HG02798 (cell line): ENCODE results near the gene KLHL10.
"Not testable (repeated sequence)": the region's sequence is repeated elsewhere in the genome, so short reads cannot be mapped to it uniquely, and the experiment has no call there.

Source experiments
- ATAC-seq: cut with Tn5 transposase; IDR thresholded peaks from one replicate; pipeline ENCODE4 v1.9.1; 2021; ENCODE audit warnings: mild to moderate bottlenecking; ENCODE audit not compliant: unreplicated experiment, poor library complexity

The KLHL10 gene

GRCh38 chr17:41813152-41813680, 24.4 kb upstream of the KLHL10 start:
- no peak for ATAC-seq

GRCh38 chr17:41813699-41814124, 23.9 kb upstream of the KLHL10 start:
- ATAC-seq, result no peak

DNA sequence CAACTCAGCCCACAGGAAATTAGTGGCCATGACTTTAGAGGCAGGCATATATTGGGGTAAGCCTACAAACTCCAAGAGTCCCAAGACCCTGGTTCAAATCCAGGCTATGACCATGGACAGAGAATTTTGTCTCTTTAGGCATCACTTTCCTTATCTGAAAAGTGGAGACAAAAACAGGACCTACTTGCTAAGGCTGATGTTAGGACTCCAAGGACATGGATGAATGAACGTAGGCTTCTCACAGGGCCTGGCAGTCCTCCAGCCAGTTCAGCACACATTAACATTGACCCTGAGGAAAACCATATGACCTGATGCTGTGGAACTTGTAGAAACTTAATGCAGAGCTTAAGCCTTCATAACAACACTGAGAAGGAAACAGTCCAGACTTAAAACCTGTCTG, 23.4 kb upstream of the KLHL10 start:
- no peak for ATAC-seq

DNA sequence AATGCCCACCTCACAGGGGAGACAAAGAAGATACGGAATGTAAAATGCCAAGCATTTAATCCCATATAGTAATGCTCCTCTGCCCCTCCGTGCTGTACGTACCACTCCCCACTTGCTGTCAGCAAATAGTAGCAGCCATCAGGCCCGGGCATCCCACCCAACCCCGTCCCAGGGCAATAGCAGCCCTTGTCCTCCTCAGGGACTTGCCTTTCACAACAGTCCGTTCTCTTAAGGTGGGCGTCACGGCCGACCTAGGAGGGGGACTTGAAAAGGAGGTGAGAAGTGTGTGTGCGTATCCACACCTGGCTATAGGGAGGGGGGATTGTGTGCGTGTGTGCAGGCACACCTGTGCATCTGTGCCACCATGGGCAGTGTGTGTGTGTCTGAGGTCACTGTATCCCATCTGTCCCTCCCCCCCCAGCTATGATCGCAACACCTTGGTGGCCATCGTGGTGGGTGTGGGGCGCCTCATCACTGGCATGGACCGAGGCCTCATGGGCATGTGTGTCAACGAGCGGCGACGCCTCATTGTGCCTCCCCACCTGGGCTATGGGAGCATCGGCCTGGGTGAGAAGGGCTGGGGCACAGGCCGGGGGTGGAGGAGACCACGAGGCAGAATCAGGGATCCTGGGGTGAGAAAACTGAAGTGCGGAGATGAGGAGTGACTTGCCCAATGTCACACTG, 20.8 kb upstream of the KLHL10 start:
- no peak for ATAC-seq

GRCh38 chr17:41818024-41818423, 19.6 kb upstream of the KLHL10 start:
- no peak for ATAC-seq

DNA sequence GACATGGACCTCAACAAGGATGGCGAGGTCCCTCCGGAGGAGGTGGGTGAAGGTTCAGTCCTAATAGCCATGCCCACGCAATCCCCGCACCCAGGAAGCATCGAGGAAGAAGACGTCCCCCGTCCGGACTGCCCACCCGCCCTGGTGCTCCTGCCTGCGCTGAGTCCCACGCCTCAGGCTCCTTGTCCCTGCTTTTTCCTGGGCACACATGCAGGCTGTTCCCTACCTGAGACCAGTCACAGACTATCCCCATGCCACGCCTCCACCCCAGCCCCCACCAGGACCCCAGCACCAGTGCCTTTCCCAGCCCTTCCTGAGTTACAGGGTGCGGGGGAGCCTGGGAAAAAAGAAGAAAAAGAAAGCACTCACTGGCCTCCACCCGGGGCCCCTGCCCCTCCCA, 15.8 kb upstream of the KLHL10 start:
- no peak for ATAC-seq

GRCh38 chr17:41822216-41823140, 15.1 kb upstream of the KLHL10 start:
- ATAC-seq, result no peak

DNA sequence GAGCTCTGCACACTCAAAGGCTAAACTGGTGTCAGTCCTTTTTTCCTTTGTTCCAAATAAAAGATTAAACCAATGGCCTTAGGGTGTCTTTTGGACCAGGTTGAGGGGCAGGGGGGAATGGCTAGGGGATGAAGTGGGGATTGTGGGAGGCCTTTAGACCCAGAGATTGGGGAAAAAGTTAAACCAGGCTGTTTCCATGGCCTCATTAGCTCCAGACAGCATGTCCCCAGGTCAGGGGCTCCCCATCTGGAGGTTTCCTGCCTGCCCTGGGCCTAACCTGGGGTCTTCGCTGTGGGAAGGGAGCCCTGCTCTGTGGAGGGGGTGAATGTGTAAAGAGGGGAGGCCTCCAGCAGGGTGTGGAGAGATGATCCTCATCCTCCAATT, 14.5 kb upstream of the KLHL10 start:
- no peak for ATAC-seq

DNA sequence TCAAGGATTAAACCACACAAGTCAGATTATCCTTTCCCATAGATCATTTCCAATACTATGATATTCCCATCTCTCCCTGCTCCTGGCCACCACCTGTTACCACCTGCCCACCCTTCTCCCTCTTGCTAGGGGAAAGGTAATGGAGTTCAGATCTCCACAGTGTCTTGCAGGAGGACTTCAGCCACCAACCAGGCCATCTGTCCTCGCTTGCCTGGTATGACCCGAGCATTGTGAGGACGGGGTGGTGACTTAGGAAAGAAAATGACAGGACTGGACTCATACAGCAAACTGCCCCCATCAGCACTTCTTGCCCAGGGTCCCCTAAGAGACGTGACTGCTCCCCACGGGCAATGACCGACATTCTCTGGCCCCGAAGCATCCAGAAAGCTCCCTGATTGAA, 14.0 kb upstream of the KLHL10 start:
- ATAC-seq, result no peak

- ATAC-seq, result no peak
Observed at GRCh38 chr17:41824086-41824485, 13.5 kb upstream of the KLHL10 start.

DNA sequence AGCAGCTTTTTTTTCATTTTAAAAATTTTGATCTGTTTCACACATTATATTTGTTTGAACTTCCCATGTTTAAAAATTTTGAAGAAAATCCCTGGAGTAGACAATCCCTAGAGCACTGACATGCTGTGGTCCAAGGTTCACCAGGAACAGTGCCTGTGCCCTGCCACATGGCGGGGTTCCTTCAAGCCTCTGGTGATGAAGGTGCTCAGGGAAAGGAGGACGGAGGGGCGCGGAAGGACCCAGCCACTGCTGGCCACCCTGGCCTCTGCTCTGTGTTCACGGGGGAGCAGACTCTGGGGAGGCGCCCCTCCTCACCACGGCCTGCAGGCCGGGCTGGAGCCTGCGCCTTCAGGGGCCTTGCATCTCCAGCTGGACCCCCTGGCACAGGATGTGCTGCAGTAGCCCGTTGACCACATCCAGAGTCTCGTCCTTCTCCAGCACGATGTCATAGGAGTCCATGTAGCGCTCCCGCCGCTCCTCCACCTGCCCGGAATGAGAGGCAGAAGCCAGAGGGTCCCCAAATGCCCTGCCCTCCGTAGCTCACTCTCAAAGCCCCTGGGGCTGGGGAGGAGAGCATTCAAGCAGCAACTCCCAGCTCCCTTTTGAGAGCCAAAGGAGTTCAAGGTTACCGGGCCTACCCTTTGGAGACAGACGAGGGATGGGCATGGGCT, 12.3 kb upstream of the KLHL10 start:
- ATAC-seq, result no peak

DNA sequence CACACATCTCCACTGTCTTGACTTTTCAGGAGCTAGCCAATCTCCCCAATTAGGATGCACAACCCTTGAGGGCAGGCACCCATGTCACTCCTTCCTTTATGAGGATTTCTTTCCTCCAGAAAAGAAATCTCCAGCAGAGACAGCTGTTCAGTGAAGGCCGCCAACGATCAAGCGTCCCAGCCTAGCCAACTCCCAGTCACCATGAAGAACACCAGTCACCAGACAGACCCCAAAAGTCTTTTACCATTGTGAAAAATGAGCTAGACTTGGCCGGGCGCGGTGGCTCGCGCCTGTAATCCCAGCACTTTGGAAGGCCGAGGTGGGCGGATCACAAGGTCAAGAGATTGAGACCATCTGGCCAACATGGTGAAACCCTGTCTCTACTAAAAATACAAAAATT, 7.7 kb upstream of the KLHL10 start:
- not testable (repeated sequence) for ATAC-seq

DNA sequence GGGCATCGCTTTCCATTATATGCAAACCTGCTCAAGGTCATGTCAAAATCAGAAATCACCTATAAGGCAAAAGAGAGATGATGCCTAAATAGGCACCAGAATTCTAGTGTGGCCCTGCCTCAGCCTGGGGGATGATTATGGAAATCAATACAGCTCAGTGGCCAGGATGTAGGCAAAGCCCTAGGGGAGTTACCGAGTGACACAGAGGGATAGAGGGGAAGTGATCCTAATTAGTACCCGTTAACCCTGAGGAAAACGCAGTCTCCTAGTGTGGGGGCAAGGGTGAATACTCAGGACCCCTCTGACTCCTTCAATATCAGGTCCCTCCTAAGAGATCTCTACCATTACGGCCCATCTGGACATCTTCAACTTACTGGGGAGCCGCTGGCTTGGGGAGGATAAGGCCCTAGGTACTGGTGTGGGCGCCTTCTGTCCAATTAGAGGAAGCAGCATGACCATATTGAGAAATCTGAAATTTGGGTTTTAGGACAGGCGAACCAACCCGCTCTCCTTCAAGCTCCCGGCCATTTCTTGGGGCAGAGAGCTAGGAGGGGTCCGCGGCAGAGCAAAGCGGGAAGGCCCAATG, 2.3 kb upstream of the KLHL10 start:
- ATAC-seq, result no peak

GRCh38 chr17:41835800-41836549, 1.6 kb upstream of the KLHL10 start, which contains the start of gene NT5C3B:
Gene NT5C3B, minus strand, starts transcription at chr17:41836232. Its CDS starts 39 bp downstream, at chr17:41836193.
- ATAC-seq, result peak; percentile 74

GRCh38 chr17:41836550-41837196, 952 bp upstream of the KLHL10 start:
- no peak for ATAC-seq

DNA sequence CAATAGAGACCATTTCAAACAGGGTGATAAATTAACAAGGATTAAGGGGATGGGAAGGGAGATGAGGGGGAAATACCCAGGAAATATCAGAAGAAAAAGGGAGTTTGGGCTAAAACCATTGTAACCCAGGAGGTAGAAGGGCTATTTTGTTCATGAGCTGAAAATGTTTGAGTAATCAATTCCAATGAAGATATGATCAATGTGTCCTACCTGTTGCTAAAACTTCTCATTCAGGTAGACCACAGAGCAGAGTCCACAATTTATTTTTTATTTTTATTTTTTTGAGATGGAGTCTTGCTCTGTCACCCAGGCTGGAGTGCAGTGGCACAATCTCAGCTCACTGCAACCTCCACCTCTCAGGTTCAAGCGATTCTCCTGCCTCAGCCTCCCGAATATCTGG, 1.8 kb downstream of the KLHL10 start:
- not testable (repeated sequence) for ATAC-seq

GRCh38 chr17:41840781-41841180, 3.2 kb downstream of the KLHL10 start:
- not testable (repeated sequence) for ATAC-seq

DNA sequence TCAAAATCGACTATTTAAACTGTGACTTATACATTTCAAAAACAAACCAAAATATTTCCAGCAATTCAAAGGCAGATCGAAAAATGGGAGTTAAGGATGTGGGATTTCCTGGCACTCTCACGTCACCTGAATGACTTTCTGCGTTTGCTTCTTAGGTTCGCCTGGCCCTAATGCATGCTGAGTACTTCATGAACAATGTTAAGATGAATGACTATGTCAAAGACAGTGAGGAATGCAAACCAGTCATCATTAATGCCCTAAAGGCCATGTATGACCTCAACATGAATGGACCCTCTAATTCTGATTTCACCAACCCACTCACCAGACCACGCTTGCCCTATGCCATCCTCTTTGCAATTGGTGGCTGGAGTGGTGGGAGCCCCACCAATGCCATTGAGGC, 7.3 kb downstream of the KLHL10 start:
- no peak for ATAC-seq

GRCh38 chr17:41848788-41849187, 11.2 kb downstream of the KLHL10 start:
- no peak for ATAC-seq
